Gastroesophageal sphincter (tissue), 4 donors: ENCODE data around the gene SUN2. TPM values are rescaled to one million over a fixed set of nuclear protein-coding genes. Genes with fewer than 3 reads are reported as not detected.

ENCODE experiments used
- ATAC-seq: fragments of 150-250 bp; one replicate; pipeline ENCODE4 v1.9.1; 2016; ENCODE audit warnings: mild to moderate bottlenecking, moderate library complexity
- H3K27ac ChIP-seq, 4 donors: fragments of 200-600 bp; sonication (generic) in 3 of 4; 1 replicate in 3 of 4; 2 replicates in 1 of 4; pipeline ENCODE4 v1.5.1; 2016 to 2019
- H3K27me3 ChIP-seq: fragments of 200-600 bp; sonication (generic); one replicate; pipeline ENCODE4 v1.5.1; 2019
- H3K36me3 ChIP-seq, 2 donors: fragments of 200-600 bp; sonication (generic); one replicate each; pipeline ENCODE4 v1.5.1; 2019; ENCODE audit warnings: control low read depth in 1 of 2
- H3K4me1 ChIP-seq, 3 donors: fragments of 200-600 bp; sonication (generic); 1 replicate in 2 of 3; 2 replicates in 1 of 3; pipeline ENCODE4 v1.5.1; 2016 to 2019; ENCODE audit warnings: control low read depth in 2 of 3
- H3K4me3 ChIP-seq, 2 donors: fragments of 200-600 bp; sonication (generic); one replicate each; pipeline ENCODE4 v1.5.1; 2019; ENCODE audit warnings: mild to moderate bottlenecking in 1 of 2, moderate library complexity in 1 of 2
- H3K9me3 ChIP-seq, 3 donors: fragments of 200-600 bp; sonication (generic); one replicate each; pipeline ENCODE4 v1.5.1; 2017 to 2019; ENCODE audit warnings: control low read depth in 2 of 3
- EP300 ChIP-seq: sonication (generic); formaldehyde crosslinking; IDR thresholded peaks from one replicate; pipeline ENCODE4 v1.6.1; 2017; ENCODE audit warnings: antibody characterized with exemption, mild to moderate bottlenecking
- POLR2A ChIP-seq, 2 donors: fragments of 450-650 bp; IDR thresholded peaks; one replicate each; pipeline ENCODE4 v1.6.1; 2017; ENCODE audit warnings: antibody characterized with exemption in 2 of 2, mild to moderate bottlenecking in 2 of 2, moderate library complexity in 1 of 2
- POLR2AphosphoS5 ChIP-seq: sonication (generic); formaldehyde crosslinking; IDR thresholded peaks from one replicate; pipeline ENCODE4 v1.6.1; 2017; ENCODE audit warnings: antibody characterized with exemption
- WGBS, 2 donors: methylation state at CpG; one replicate each; pipeline ENCODE4 v1.1.5; 2018; ENCODE audit warnings: low coverage in 1 of 2; 5-methylcytosine and 5-hydroxymethylcytosine counted together
- total RNA-seq, 4 donors: library from RNA; depleted of rRNA; stranded (reverse); fragments of >200 nt; gene quantifications; one replicate each; pipeline ENCODE4 v1.1.0, GENCODE V29; 2016
- TF ChIP-seq, protein P1 (sequence below), 4 experiments: fragments of 200-600 bp in 2 of 4; fragments of 450-650 bp in 2 of 4; sonication (generic) in 1 of 4; IDR thresholded peaks; one replicate each; pipeline ENCODE4 v1.5.1; 2017 to 2019; ENCODE audit warnings: antibody characterized with exemption in 4 of 4, mild to moderate bottlenecking in 2 of 4, moderate library complexity in 2 of 4

SUN2 gene
- total RNA-seq, 4 donors from 2014 or later: 339 to 594 (median 409) TPM

GRCh38 chr22:38759005-38759404, 3.2 kb upstream of the SUN2 start:
- H3K9me3 ChIP-seq: no peaks in the 10 kb centered on the region
- no peak overlapping the region for H3K27ac ChIP-seq
- 89 to 90% methylated on average over 2 to 6 of the region's 7 CpGs for WGBS, 2 donors
- ATAC-seq: no peak
- H3K4me1 ChIP-seq: peaks cover 0 to 19% (median 12%) of the 10 kb centered on the region in 3 donors
- no peaks in the 10 kb centered on the region for H3K27me3 ChIP-seq
- no peak overlapping the region for H3K4me3 ChIP-seq
- H3K36me3 ChIP-seq: no peaks in the 10 kb centered on the region
- no peak for TF ChIP-seq EP300

DNA sequence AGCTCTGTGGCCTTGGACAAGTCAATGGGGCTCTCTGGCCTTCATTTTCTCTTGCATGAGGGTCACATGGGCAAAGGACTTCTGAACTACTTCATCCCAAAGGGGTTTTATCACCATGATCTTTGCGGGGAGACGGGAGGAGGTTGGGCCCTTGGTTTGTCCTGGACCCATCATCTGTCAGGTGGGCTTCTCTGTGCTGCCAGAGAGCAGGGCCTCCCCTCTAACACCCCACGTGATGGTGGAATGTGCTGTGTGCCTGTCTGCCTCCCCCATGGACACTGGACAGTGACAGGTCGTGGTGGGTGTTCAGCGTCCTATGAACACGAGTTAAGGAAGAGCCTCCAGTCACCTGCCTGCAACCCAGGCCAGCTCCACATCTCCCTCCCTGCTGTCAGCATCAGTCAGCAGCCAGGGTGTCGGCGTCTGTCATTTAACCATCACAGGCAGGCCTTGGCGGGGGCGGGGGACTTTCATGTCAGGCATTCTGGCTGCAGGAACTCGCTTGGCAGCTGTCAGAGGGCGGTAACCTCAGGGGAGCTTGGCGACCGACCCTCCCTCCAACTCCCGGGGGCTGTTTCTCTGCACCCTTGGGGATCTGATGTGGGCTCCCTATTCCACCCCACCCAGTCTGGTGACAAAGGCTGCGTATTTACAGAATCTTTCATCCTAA, 2.6 kb upstream of the SUN2 start:
- 90% methylated on average over 2 of the region's 16 CpGs; no CpG with 5 or more reads in 1 of the 2 donors for WGBS, 2 donors
- H3K9me3 ChIP-seq: no peaks in the 10 kb centered on the region
- peaks cover 0 to 3% of the 10 kb centered on the region in 2 donors for H3K36me3 ChIP-seq
- no peaks in the 10 kb centered on the region for H3K27me3 ChIP-seq
- TF ChIP-seq EP300 (no peak), POLR2A (IDR thresholded peaks at IDR 0.05) (no peak), POLR2AphosphoS5 (no peak)
- TF ChIP-seq, protein P1, sequence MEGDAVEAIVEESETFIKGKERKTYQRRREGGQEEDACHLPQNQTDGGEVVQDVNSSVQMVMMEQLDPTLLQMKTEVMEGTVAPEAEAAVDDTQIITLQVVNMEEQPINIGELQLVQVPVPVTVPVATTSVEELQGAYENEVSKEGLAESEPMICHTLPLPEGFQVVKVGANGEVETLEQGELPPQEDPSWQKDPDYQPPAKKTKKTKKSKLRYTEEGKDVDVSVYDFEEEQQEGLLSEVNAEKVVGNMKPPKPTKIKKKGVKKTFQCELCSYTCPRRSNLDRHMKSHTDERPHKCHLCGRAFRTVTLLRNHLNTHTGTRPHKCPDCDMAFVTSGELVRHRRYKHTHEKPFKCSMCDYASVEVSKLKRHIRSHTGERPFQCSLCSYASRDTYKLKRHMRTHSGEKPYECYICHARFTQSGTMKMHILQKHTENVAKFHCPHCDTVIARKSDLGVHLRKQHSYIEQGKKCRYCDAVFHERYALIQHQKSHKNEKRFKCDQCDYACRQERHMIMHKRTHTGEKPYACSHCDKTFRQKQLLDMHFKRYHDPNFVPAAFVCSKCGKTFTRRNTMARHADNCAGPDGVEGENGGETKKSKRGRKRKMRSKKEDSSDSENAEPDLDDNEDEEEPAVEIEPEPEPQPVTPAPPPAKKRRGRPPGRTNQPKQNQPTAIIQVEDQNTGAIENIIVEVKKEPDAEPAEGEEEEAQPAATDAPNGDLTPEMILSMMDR (IDR thresholded peaks at IDR 0.05): no peak
- H3K4me3 ChIP-seq: no peak overlapping the region
- peaks cover 4 to 25% (median 18%) of the 10 kb centered on the region in 3 donors for H3K4me1 ChIP-seq
- no peak overlapping the region for H3K27ac ChIP-seq
- ATAC-seq: no peak

DNA sequence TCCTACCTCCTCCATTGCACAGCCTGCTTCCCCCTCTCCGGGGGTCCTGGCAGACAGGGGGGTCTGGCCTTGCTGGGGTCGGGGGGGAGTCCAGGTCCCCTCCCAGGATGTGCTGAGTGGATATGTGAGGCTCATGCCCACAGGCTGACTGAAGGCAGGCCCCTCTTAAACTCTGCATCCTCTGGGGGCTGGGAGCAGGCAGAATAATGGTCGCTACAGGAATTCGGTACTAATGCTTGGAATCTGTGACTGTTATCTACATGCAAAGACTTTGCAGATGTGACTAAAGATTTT, 1.6 kb upstream of the SUN2 start:
- no peak for ATAC-seq
- Histone ChIP-seq H3K9me3 (no peaks in the 10 kb centered on the region), H3K4me3 (no peak overlapping the region), H3K27me3 (no peaks in the 10 kb centered on the region), H3K36me3 (peaks cover 0 to 13% of the 10 kb centered on the region in 2 donors), H3K27ac (peak overlapping the region in 2 of 4 donors; percentile 94 to 99), H3K4me1 (peaks cover 5 to 35% (median 20%) of the 10 kb centered on the region in 3 donors)
- TF ChIP-seq EP300 (no peak), POLR2A (IDR thresholded peaks at IDR 0.05) (no peak), POLR2AphosphoS5 (no peak)
- TF ChIP-seq, protein P1 (IDR thresholded peaks at IDR 0.05): no peak
- 81% methylated on average over 2 of the region's 4 CpGs; no CpG with 5 or more reads in 1 of the 2 donors for WGBS, 2 donors

DNA sequence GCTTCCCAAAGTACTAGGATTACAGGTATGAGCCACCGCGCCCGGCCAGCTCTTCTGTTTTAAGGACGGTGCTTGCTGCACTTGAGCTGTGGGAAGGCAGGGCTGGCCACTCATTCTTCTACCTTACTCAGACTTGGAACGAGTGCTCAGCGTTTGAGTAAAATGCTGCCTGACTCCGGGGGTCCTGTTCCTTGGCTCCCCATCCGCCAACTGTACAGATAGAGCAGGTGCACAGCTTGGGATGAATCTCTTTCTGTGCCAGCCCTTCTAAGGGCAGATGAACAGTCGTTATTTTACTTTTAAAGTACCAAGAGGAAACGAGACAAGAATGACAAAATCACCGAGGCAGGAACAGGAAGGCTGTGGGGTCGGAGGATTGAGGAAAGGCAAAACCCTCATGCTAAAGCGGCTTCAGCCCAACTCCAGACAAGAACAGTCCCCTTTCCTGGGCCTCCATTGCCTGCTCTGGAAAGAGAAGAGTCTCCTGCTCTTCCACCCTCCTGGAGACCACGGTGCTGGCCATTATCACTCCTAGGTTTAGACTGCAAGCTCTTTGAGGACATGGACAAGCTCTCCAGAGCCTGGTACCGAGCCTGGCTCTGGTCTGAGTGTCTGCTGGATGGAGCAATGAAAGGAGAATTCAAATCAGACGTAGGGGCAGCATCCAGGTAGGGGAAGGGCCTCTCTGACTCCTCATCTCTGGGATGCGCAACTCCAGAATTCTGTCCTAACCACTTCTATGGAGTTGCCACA, 1.1 kb upstream of the SUN2 start:
- peaks cover 0 to 19% of the 10 kb centered on the region in 2 donors for H3K36me3 ChIP-seq
- H3K27me3 ChIP-seq: no peaks in the 10 kb centered on the region
- TF ChIP-seq POLR2AphosphoS5 (no peak), EP300 (no peak), POLR2A (IDR thresholded peaks at IDR 0.05) (no peak)
- TF ChIP-seq, protein P1 (IDR thresholded peaks at IDR 0.05): no peak
- H3K9me3 ChIP-seq: no peaks in the 10 kb centered on the region
- H3K27ac ChIP-seq: peak overlapping the region; percentile 71 to 100 (median 96)
- peaks cover 5 to 40% (median 20%) of the 10 kb centered on the region in 3 donors for H3K4me1 ChIP-seq
- peak overlapping the region; percentile 46 to 87 for H3K4me3 ChIP-seq
- 49 to 68% methylated on average over 9 to 11 of the region's 17 CpGs for WGBS, 2 donors
- no peak for ATAC-seq

GRCh38 chr22:38755155-38755910, 465 bp downstream of the SUN2 start:
- WGBS, 2 donors: 0% methylated on average over 7 of the region's 74 CpGs; no CpG with 5 or more reads in 1 of the 2 donors
- TF ChIP-seq, protein P1 (IDR thresholded peaks at IDR 0.05): peak in 1 of 4 experiments; percentile 21
- TF ChIP-seq POLR2AphosphoS5 (peak; percentile 96), POLR2A (IDR thresholded peaks at IDR 0.05) (peak in 1 of 2 donors; percentile 65), EP300 (no peak)
- Histone ChIP-seq H3K9me3 (no peaks in the 10 kb centered on the region), H3K27me3 (no peaks in the 10 kb centered on the region), H3K36me3 (peaks cover 3 to 34% of the 10 kb centered on the region in 2 donors), H3K4me3 (peak overlapping the region; percentile 46 to 87), H3K4me1 (peaks cover 5 to 56% (median 20%) of the 10 kb centered on the region in 3 donors), H3K27ac (peak overlapping the region; percentile 92 to 100 (median 96))
- ATAC-seq: peak; percentile 90
